ENCODE measurements around the gene RAD51B. TPM values are rescaled to one million over a fixed set of nuclear protein-coding genes. Genes with fewer than 3 reads are reported as not detected.

The RAD51B gene
- total and polyA plus RNA-seq, 2 of the 13 experiments (the other 11 are each of a cell fraction or from before 2014, with no cell fraction given): 7.0 to 9.5 TPM

DNA sequence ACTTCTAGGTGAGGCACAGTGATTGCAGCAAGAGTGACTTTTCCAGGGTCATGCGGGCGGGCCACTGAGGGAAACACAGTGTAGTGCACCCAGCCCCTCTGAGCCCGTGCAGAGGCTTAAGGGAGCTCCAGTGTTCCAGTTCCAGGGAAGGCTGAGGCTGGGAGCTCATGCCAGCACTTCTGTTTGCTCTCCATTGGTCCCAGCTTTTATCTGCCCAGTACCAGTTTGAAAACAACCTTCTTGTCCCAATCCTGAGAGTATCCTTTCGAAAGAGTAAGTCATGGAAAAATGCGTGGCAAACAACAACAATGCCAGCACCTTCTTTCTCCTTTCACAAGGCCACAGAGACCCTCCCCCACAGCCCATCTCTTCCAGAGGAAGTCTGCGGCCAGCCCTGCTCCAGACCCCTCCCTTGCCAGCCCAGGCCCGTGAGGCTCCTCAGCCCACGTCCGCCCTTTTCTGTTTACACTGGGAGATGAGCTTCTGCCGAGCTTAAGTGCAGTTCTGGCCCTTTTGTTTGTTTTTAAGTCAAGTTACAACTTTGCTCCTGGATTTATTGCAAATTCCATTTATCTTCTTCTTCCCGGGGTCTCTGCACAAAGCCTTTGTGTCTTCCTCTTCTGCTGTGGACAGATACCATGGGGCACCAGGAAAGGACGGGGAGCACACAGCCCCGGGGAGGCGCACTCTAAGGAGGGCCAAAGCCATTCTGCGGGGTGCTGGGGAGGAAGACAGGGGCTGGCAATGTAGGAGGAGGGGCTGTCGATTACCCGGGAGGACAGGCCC, 787.7 kb downstream of the RAD51B start (continued):
- TF ChIP-seq, protein P1, sequence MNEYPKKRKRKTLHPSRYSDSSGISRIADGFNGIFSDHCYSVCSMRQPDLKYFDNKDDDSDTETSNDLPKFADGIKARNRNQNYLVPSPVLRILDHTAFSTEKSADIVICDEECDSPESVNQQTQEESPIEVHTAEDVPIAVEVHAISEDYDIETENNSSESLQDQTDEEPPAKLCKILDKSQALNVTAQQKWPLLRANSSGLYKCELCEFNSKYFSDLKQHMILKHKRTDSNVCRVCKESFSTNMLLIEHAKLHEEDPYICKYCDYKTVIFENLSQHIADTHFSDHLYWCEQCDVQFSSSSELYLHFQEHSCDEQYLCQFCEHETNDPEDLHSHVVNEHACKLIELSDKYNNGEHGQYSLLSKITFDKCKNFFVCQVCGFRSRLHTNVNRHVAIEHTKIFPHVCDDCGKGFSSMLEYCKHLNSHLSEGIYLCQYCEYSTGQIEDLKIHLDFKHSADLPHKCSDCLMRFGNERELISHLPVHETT (CRISPR knock-in tag; conservative IDR thresholded peaks at IDR 0.05): peak; percentile 44; the same call in 1 of the 2 replicates
- TF ChIP-seq REXO4 (CRISPR knock-in tag; IDR thresholded peaks at IDR 0.05; ENCODE audit: borderline replicate concordance) (no peak), SETDB1 (CRISPR knock-in tag; IDR thresholded peaks at IDR 0.05; ENCODE audit: borderline replicate concordance) (no peak), ZNF746 (CRISPR knock-in tag; IDR thresholded peaks at IDR 0.05) (peak; percentile 52; the same call in 1 of the 2 replicates), MEF2D (CRISPR knock-in tag; IDR thresholded peaks at IDR 0.05) (no peak), ZNF235 (CRISPR knock-in tag; IDR thresholded peaks at IDR 0.05; ENCODE audit: borderline replicate concordance) (no peak), PITX1 (CRISPR knock-in tag; IDR thresholded peaks at IDR 0.05) (peak; percentile 51), ZNF878 (CRISPR knock-in tag; IDR thresholded peaks at IDR 0.05) (no peak), ZNF430 (CRISPR knock-in tag; IDR thresholded peaks at IDR 0.05) (no peak), PHF21A (CRISPR knock-in tag; IDR thresholded peaks at IDR 0.05) (peak; percentile 84)
- TF ChIP-seq, protein P2, sequence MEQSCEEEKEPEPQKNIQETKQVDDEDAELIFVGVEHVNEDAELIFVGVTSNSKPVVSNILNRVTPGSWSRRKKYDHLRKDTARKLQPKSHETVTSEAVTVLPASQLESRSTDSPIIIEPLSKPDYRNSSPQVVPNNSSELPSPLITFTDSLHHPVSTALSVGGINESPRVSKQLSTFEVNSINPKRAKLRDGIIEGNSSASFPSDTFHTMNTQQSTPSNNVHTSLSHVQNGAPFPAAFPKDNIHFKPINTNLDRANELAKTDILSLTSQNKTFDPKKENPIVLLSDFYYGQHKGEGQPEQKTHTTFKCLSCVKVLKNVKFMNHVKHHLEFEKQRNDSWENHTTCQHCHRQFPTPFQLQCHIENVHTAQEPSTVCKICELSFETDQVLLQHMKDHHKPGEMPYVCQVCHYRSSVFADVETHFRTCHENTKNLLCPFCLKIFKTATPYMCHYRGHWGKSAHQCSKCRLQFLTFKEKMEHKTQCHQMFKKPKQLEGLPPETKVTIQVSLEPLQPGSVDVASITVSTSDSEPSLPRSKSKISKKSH (CRISPR knock-in tag; IDR thresholded peaks at IDR 0.05; ENCODE audit: borderline replicate concordance): no peak
- TF ChIP-seq, protein P3, sequence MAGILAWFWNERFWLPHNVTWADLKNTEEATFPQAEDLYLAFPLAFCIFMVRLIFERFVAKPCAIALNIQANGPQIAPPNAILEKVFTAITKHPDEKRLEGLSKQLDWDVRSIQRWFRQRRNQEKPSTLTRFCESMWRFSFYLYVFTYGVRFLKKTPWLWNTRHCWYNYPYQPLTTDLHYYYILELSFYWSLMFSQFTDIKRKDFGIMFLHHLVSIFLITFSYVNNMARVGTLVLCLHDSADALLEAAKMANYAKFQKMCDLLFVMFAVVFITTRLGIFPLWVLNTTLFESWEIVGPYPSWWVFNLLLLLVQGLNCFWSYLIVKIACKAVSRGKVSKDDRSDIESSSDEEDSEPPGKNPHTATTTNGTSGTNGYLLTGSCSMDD (CRISPR knock-in tag; IDR thresholded peaks at IDR 0.05): no peak
- TF ChIP-seq, protein P4, sequence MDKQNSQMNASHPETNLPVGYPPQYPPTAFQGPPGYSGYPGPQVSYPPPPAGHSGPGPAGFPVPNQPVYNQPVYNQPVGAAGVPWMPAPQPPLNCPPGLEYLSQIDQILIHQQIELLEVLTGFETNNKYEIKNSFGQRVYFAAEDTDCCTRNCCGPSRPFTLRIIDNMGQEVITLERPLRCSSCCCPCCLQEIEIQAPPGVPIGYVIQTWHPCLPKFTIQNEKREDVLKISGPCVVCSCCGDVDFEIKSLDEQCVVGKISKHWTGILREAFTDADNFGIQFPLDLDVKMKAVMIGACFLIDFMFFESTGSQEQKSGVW (CRISPR knock-in tag; IDR thresholded peaks at IDR 0.05; ENCODE audit: borderline replicate concordance): no peak
- TF ChIP-seq, protein P5, sequence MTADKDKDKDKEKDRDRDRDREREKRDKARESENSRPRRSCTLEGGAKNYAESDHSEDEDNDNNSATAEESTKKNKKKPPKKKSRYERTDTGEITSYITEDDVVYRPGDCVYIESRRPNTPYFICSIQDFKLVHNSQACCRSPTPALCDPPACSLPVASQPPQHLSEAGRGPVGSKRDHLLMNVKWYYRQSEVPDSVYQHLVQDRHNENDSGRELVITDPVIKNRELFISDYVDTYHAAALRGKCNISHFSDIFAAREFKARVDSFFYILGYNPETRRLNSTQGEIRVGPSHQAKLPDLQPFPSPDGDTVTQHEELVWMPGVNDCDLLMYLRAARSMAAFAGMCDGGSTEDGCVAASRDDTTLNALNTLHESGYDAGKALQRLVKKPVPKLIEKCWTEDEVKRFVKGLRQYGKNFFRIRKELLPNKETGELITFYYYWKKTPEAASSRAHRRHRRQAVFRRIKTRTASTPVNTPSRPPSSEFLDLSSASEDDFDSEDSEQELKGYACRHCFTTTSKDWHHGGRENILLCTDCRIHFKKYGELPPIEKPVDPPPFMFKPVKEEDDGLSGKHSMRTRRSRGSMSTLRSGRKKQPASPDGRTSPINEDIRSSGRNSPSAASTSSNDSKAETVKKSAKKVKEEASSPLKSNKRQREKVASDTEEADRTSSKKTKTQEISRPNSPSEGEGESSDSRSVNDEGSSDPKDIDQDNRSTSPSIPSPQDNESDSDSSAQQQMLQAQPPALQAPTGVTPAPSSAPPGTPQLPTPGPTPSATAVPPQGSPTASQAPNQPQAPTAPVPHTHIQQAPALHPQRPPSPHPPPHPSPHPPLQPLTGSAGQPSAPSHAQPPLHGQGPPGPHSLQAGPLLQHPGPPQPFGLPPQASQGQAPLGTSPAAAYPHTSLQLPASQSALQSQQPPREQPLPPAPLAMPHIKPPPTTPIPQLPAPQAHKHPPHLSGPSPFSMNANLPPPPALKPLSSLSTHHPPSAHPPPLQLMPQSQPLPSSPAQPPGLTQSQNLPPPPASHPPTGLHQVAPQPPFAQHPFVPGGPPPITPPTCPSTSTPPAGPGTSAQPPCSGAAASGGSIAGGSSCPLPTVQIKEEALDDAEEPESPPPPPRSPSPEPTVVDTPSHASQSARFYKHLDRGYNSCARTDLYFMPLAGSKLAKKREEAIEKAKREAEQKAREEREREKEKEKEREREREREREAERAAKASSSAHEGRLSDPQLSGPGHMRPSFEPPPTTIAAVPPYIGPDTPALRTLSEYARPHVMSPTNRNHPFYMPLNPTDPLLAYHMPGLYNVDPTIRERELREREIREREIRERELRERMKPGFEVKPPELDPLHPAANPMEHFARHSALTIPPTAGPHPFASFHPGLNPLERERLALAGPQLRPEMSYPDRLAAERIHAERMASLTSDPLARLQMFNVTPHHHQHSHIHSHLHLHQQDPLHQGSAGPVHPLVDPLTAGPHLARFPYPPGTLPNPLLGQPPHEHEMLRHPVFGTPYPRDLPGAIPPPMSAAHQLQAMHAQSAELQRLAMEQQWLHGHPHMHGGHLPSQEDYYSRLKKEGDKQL (CRISPR knock-in tag; IDR thresholded peaks at IDR 0.05; ENCODE audit: low read depth): no peak
- TF ChIP-seq, protein P6, sequence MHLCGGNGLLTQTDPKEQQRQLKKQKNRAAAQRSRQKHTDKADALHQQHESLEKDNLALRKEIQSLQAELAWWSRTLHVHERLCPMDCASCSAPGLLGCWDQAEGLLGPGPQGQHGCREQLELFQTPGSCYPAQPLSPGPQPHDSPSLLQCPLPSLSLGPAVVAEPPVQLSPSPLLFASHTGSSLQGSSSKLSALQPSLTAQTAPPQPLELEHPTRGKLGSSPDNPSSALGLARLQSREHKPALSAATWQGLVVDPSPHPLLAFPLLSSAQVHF (CRISPR knock-in tag; IDR thresholded peaks at IDR 0.05): no peak

Data from HepG2 (cell line).